Right lung (tissue), 10 donors: ENCODE results near the gene A4GNT. TPM values are rescaled to one million over a fixed set of nuclear protein-coding genes. Genes with fewer than 3 reads are reported as not detected.
"Not testable (repeated sequence)": the region's sequence is repeated elsewhere in the genome, so short reads cannot be mapped to it uniquely, and the experiment has no call there.

Experiments used
- DNase-seq, 2 donors: peaks; one replicate each; pipeline ENCODE4 v3.0.0-alpha.2; 2013
- long read RNA-seq, 8 donors: transcript quantifications; one replicate each; lab custom pipeline, GENCODE V29; 2026
- polyA plus RNA-seq, 5 donors: library from polyadenylated mRNA; unstranded; fragments of 120-200 nt; gene quantifications; one replicate each; pipeline versions ENCODE4 v1.2.1 to v1.2.3, GENCODE V29; 2013; ENCODE audit warnings: inconsistent platforms in 1 of 5, low replicate concordance in 1 of 5; ENCODE audit not compliant: insufficient read length in 5 of 5, insufficient read depth in 1 of 5

A4GNT gene
- polyA plus RNA-seq: under 1 TPM; 0.21 to 0.63 (median 0.37) TPM
- long read RNA-seq, donor 1: 0 reads
- long read RNA-seq, donor 2: 0 reads
- long read RNA-seq, donor 3: 0 reads
- long read RNA-seq, donor 4: 0 reads
- long read RNA-seq, donor 5: 0 reads
- long read RNA-seq, donor 6: 0 reads
- long read RNA-seq, donor 7: 0 reads
- long read RNA-seq, donor 8: 0 reads

- DNase-seq: no peak
Observed at GRCh38 chr3:138132239-138132638, at the start of gene A4GNT. Gene A4GNT, minus strand, starts transcription at chr3:138132390. Its CDS starts 1,134 bp downstream, at chr3:138131256.

GRCh38 chr3:138180375-138181029 is 48.3 kb upstream of the A4GNT start:
- no peak for DNase-seq

GRCh38 chr3:138174421-138175131 is 42.4 kb upstream of the A4GNT start, which contains the start of gene DBR1:
Gene DBR1, minus strand, starts transcription at chr3:138174921. Its CDS starts 126 bp downstream, at chr3:138174795.
- peak; percentile 86 for DNase-seq

GRCh38 chr3:138173769-138174420 is 41.7 kb upstream of the A4GNT start:
- peak in 1 of 2 donors; percentile 9 for DNase-seq

DNA sequence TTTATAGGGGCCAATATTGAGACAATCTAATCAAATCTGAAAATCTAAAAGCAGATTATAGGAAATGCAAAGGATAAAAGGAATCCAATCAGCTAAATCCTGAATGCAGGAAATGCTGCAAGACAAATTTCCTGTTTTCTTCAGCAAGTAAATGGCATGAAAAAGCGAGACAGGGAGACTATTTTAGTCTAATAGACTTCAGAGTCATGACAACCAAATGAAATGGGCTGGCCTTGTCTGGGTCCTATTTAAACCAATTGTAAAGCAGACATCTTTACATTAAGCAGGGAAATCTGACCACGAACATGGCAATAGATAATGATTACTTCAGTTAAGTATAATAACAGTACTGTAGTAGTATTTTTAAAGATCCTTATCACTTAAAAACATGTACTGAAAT is 40.4 kb upstream of the A4GNT start:
- DNase-seq: no peak

GRCh38 chr3:138165061-138165460 is 32.9 kb upstream of the A4GNT start:
- no peak for DNase-seq

GRCh38 chr3:138157743-138158142 is 25.6 kb upstream of the A4GNT start:
- DNase-seq: no peak

- no peak for DNase-seq
Observed at GRCh38 chr3:138154534-138154933, 22.3 kb upstream of the A4GNT start.

GRCh38 chr3:138148503-138148902 is 16.3 kb upstream of the A4GNT start:
- no peak for DNase-seq

GRCh38 chr3:138142181-138142580 is 10.0 kb upstream of the A4GNT start:
- DNase-seq: not testable (repeated sequence)

- DNase-seq: no peak
Observed at GRCh38 chr3:138140940-138141339, 8.8 kb upstream of the A4GNT start.

DNA sequence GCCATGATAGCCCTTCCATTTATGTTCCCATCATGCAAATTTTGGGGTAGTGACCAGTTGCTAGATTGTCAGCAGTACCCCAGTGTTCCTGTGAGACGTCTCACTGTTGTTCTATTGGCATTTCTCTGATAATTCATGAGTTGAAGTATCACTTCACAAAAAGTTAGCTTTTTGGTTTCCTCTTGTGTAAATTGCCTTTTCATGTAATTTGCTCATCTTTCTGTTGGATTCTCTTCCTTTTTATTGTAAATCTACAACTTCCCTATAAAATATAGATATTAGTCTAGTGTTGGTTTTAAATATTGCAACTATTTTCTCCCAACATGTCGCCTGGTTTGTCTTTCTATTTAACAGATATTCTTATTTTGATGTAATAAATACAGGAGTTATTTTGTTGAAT is 7.5 kb upstream of the A4GNT start:
- no peak for DNase-seq

DNA sequence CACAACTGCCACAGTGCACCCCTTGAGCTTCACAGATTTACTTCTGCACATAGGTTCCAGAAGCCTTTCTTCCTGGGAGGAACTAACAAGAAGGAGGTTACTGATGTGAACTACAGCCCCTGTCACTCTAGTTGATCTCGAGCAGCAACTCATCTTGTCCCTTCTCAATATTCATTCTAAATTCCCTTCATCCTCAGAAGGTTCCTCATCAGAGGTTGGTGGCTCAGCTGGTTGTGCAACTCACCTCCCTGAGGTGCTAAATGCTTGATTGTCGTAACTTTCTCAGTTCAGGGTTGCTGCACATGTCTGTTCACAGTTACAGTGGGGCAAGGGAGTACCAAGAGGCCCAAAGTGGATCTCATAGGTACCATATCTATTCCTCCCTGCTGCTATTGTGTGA is 5.7 kb upstream of the A4GNT start:
- DNase-seq: no peak

GRCh38 chr3:138136201-138136600 is 4.0 kb upstream of the A4GNT start:
- DNase-seq: no peak

GRCh38 chr3:138135833-138136194 is 3.6 kb upstream of the A4GNT start:
- DNase-seq: no peak

DNA sequence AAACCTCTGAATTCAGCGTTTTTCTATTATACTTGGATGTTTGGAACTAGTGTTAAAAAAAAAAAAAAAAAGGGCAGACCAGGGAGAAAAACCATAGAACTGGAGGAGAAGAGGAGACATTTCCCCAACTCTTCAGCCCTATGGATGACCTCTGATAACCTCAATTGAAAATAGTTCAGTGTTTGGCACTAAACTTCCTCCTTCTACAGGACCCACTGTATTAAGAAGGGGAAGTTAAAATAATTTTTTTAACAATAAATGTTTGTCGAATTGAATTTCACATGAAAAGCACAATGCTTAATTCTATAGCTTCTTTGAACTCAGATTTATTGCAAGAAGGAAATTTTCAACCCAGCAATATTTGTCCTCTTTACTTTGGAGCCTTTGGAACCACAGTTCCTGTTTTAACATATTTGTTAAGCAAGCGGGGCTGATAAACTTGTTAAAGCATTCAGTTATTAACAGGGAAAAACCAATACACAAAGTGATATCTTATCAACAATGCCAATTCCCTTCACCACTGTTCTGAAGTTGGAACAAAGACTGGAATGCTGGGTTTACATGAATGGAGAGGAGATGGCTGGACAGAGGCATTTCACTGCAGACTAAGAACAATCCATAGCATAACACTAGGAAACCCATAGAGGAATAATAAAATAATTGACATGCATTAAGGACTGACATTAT is 3.1 kb upstream of the A4GNT start:
- no peak for DNase-seq

DNA sequence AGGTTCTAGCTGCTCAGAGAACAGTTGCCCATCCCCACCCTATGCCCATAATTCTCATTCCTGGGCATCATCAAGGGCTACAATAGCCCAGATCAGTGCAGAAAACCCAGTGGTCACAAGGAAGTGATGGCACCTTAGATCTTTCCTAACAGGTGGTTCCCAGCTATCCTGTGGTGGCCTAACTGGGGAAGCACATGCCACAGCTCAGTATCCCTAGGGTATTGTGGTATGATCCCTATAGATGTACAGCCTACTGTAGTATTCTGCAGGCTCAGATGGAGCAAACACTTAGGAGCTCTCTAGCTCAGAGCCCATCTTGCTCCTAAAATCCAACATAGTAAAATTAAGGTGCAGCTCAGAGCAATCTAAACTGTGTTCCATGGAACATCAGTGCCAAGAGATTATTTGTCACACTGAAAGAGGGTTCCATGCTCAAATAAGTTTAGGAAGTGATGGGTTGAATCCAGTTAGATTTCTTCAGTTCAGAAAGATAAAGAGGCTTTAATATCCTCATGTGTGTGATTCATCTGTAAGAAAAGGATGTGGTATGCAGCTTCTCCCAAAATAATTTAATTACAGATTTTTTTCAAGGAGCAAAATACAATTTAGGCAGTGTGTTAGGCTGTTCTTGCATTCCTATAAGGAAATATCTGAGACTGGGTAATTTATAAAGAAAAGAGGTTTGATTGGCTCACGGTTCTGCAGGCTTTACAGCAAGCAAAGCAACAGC is 4.4 kb downstream of the A4GNT start:
- no peak for DNase-seq

- DNase-seq: no peak
Observed at GRCh38 chr3:138125548-138126221, 6.5 kb downstream of the A4GNT start.

DNA sequence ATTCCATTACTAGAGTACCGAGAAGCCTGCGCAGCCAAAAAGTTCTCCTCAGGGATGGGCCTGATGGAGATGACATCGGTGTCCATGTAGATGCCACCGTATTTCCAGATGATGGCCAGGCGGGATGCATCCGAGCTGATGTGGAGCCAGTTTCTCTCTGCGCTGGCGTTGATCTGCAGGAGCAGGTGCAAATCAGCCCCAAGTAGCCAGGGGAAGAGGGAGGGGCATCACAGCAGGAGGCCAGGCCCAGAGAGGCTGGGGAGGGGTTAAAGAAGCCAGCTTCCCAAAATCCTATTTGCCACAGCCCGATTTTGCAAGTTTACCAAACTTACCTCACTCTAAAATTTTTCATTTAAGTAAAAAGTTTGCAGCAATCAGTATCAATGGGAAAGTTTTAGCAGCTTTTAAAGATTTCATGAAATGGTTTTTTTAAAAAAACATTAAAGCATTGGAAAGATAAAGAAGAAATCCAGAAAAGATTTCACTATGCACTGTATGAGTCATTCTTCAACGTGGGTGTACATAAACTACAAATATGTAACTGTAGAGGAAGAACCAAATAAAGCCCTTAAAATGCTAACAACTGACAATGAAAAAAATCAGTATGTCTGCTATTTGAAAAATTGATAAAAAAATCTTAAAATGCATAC is 7.4 kb downstream of the A4GNT start:
- no peak for DNase-seq

DNA sequence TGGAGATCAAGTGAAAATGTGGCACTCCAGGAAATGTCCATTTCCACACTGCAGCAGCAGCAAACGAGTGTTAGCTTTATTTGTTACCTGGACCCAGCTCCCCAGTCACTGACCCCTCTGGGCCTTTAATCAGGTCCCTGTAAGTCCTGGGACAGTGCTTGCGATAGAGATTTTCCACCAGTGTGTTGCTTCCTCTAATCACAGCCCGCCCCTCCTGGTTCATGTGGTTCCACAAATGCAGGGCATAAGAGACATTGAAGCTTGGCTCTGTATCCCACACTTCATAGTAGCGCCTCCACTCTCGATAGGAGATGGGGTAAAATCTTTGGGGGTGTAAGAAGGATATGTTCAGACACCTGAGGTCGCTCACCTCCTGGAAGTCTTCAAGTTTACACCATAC is 8.0 kb downstream of the A4GNT start:
- DNase-seq: no peak
